ENCODE measurements around the gene STOX2. TPM values are rescaled to one million over a fixed set of nuclear protein-coding genes. Genes with fewer than 3 reads are reported as not detected.

Gene STOX2
- polyA plus RNA-seq, 1 donor from 2014 or later, result 26.1 TPM

DNA sequence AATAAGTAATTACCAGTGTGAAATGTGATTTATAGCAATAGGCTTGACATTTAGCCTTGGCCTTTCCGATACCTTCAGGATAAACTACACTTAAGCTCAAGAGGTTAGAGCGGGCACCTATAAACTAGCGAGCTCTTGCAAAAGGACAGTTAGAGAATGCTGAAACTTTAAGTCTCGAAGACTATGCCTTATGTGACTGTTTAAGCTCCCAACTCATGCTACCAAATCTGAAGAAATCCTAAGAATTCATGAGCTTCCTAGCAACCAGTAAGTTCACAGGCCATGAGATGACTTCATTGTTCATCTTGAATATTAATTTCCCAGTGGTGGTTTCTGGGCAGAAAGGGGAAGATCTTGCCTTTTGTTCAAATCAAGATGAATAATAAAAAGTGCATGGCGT, 4.7 kb downstream of the STOX2 start:
- Histone ChIP-seq H3K9me2 (ENCODE audit: insufficient read depth, low read length) (no peaks in the 10 kb centered on the region), H3K4me2 (ENCODE audit: low read length) (peak overlapping the region; percentile 99), H3K79me2 (replicated peaks; ENCODE audit: insufficient read depth, low read length) (peaks cover 78% of the 10 kb centered on the region), H3K27me3 (ENCODE audit: insufficient read depth, low read depth, low read length) (no peaks in the 10 kb centered on the region), H3K27ac (ENCODE audit: low read length) (no peak overlapping the region), H3K9me3 (ENCODE audit: low read length) (no peaks in the 10 kb centered on the region), H4K20me1 (ENCODE audit: insufficient read depth) (no peaks in the 10 kb centered on the region), H3K36me3 (ENCODE audit: insufficient read depth, low read length) (peaks cover 10% of the 10 kb centered on the region), H2AFZ (ENCODE audit: low read depth, low read length) (no peak overlapping the region), H3F3A (ENCODE audit: insufficient read depth, low read length, poor library complexity, severe bottlenecking) (no peaks in the 10 kb centered on the region), H3K4me3 (ENCODE audit: low read length) (peak overlapping the region; percentile 92), H3K9ac (ENCODE audit: low read length) (no peak overlapping the region)
- TF ChIP-seq SMC3 (conservative IDR thresholded peaks at IDR 0.05; ENCODE audit: poor library complexity), result no peak
- TF ChIP-seq, protein P1, sequence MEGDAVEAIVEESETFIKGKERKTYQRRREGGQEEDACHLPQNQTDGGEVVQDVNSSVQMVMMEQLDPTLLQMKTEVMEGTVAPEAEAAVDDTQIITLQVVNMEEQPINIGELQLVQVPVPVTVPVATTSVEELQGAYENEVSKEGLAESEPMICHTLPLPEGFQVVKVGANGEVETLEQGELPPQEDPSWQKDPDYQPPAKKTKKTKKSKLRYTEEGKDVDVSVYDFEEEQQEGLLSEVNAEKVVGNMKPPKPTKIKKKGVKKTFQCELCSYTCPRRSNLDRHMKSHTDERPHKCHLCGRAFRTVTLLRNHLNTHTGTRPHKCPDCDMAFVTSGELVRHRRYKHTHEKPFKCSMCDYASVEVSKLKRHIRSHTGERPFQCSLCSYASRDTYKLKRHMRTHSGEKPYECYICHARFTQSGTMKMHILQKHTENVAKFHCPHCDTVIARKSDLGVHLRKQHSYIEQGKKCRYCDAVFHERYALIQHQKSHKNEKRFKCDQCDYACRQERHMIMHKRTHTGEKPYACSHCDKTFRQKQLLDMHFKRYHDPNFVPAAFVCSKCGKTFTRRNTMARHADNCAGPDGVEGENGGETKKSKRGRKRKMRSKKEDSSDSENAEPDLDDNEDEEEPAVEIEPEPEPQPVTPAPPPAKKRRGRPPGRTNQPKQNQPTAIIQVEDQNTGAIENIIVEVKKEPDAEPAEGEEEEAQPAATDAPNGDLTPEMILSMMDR (IDR thresholded peaks at IDR 0.05; ENCODE audit: poor library complexity, severe bottlenecking), result no peak

DNA sequence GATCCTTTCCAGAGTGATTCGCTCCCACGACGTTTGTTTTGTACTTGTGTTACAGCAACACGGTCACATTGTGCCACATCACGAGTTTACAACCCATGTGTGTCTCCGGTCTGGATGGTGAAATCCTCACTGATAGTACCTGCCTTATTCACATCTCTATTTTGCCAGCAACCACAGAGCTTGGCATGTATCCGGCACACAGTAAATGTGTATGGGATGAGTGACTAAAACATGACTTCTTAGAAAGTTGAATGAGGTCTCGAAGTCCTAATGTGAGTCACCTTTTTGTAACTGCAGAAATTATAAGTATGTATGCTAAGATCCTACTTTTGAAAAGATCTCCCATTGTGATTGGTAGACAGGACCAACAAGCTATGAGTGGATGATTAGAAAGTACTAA, 7.5 kb downstream of the STOX2 start:
- Histone ChIP-seq H3K9me2 (ENCODE audit: insufficient read depth, low read length) (no peaks in the 10 kb centered on the region), H3F3A (ENCODE audit: insufficient read depth, low read length, poor library complexity, severe bottlenecking) (no peaks in the 10 kb centered on the region), H2AFZ (ENCODE audit: low read depth, low read length) (no peak overlapping the region), H3K4me2 (ENCODE audit: low read length) (no peak overlapping the region), H4K20me1 (ENCODE audit: insufficient read depth) (no peaks in the 10 kb centered on the region), H3K79me2 (replicated peaks; ENCODE audit: insufficient read depth, low read length) (peaks cover 86% of the 10 kb centered on the region), H3K36me3 (ENCODE audit: insufficient read depth, low read length) (peaks cover 10% of the 10 kb centered on the region), H3K9ac (ENCODE audit: low read length) (no peak overlapping the region), H3K27ac (ENCODE audit: low read length) (no peak overlapping the region), H3K27me3 (ENCODE audit: insufficient read depth, low read depth, low read length) (no peaks in the 10 kb centered on the region), H3K9me3 (ENCODE audit: low read length) (no peaks in the 10 kb centered on the region), H3K4me3 (ENCODE audit: low read length) (no peak overlapping the region)
- TF ChIP-seq TAF1 (IDR thresholded peaks at IDR 0.05; ENCODE audit: low read depth), result no peak
- no peak for TF ChIP-seq MXI1 (conservative IDR thresholded peaks at IDR 0.05; ENCODE audit: poor library complexity, severe bottlenecking)
- no peak for TF ChIP-seq RAD21 (conservative IDR thresholded peaks at IDR 0.05)
- no peak for TF ChIP-seq EZH2 (IDR thresholded peaks at IDR 0.05; ENCODE audit: borderline replicate concordance, insufficient read depth, low read length, poor library complexity, severe bottlenecking)
- TF ChIP-seq EP300 (conservative IDR thresholded peaks at IDR 0.05; ENCODE audit: poor library complexity, severe bottlenecking), result no peak
- TF ChIP-seq POLR2AphosphoS5 (IDR thresholded peaks at IDR 0.05), result no peak
- no peak for TF ChIP-seq SMC3 (conservative IDR thresholded peaks at IDR 0.05; ENCODE audit: poor library complexity)
- TF ChIP-seq, protein P1 (IDR thresholded peaks at IDR 0.05; ENCODE audit: poor library complexity, severe bottlenecking), result no peak
- TF ChIP-seq, protein P2, sequence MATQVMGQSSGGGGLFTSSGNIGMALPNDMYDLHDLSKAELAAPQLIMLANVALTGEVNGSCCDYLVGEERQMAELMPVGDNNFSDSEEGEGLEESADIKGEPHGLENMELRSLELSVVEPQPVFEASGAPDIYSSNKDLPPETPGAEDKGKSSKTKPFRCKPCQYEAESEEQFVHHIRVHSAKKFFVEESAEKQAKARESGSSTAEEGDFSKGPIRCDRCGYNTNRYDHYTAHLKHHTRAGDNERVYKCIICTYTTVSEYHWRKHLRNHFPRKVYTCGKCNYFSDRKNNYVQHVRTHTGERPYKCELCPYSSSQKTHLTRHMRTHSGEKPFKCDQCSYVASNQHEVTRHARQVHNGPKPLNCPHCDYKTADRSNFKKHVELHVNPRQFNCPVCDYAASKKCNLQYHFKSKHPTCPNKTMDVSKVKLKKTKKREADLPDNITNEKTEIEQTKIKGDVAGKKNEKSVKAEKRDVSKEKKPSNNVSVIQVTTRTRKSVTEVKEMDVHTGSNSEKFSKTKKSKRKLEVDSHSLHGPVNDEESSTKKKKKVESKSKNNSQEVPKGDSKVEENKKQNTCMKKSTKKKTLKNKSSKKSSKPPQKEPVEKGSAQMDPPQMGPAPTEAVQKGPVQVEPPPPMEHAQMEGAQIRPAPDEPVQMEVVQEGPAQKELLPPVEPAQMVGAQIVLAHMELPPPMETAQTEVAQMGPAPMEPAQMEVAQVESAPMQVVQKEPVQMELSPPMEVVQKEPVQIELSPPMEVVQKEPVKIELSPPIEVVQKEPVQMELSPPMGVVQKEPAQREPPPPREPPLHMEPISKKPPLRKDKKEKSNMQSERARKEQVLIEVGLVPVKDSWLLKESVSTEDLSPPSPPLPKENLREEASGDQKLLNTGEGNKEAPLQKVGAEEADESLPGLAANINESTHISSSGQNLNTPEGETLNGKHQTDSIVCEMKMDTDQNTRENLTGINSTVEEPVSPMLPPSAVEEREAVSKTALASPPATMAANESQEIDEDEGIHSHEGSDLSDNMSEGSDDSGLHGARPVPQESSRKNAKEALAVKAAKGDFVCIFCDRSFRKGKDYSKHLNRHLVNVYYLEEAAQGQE (IDR thresholded peaks at IDR 0.05; ENCODE audit: borderline replicate concordance), result no peak

Measured in neural cell (in vitro differentiated cells).